HG02610 (cell line): ENCODE results near the gene NSF.
"Not testable (repeated sequence)": the region's sequence is repeated elsewhere in the genome, so short reads cannot be mapped to it uniquely, and the experiment has no call there.

Source experiments
- ATAC-seq: cut with Tn5 transposase; IDR thresholded peaks from one replicate; pipeline ENCODE4 v1.9.1; 2021; ENCODE audit warnings: mild to moderate bottlenecking, moderate library complexity; ENCODE audit not compliant: unreplicated experiment

The NSF gene

GRCh38 chr17:46772475-46773220 is 182.2 kb downstream of the NSF start:
- ATAC-seq: no peak

DNA sequence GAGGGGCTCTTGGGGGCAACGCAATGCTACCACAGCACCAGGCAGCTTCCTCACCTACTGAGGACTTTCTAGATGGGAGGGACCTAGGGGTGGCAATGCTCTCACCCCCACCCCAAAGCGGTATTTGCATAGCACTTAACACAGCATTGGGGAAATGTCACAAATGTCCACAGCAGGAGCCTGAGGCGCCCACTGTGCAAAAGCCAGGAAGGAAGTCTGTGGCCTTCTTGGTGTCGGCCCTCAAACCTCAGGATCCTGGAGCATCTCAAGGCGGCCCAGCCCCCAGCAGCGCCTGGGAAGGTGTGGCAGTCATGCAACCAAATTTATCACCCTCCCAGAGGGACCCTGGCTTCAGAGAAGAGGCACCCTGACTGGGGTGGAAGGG is 182.7 kb downstream of the NSF start:
- ATAC-seq: no peak

- ATAC-seq: no peak
Observed at GRCh38 chr17:46773676-46774075, 183.2 kb downstream of the NSF start.

- ATAC-seq: no peak
Observed at GRCh38 chr17:46774108-46774737, 183.8 kb downstream of the NSF start.

DNA sequence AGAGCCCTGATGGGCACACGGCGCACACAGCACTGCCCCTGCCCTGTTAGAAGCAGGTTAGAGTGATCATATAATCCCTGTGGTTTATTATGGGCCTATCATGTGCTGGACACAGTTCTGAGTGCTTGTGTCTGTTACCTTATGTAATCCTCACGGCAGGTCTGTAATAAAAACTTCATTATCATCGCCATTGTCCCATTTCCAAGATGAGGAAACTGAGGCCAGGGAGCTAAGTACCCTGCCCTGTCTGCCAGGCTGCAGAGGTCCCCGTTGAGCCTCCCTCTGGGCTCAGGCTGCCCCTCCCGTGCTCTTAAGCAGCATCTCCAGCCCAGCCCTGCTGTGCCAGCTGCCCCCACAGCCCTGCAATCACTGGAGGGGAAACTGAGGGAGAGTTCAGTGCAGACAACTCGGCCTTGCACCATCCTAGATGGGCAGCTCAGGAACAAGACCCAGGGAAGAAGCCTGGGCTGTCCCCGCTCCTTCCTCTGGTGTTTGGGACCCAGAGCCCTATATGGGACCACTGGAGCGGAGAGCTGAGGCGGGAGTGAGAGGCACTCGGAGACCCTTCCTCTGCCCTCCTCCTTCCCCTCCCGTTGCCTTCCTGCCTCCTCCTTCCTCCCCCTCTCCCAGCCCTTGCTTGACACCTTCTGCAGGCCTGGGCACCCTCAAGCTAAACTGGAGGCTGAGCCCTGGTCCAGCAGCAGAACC is 186.0 kb downstream of the NSF start:
- ATAC-seq: no peak

- ATAC-seq: no peak
Observed at GRCh38 chr17:46777943-46778915, 187.8 kb downstream of the NSF start.

GRCh38 chr17:46780003-46780373 is 189.5 kb downstream of the NSF start:
- no peak for ATAC-seq

DNA sequence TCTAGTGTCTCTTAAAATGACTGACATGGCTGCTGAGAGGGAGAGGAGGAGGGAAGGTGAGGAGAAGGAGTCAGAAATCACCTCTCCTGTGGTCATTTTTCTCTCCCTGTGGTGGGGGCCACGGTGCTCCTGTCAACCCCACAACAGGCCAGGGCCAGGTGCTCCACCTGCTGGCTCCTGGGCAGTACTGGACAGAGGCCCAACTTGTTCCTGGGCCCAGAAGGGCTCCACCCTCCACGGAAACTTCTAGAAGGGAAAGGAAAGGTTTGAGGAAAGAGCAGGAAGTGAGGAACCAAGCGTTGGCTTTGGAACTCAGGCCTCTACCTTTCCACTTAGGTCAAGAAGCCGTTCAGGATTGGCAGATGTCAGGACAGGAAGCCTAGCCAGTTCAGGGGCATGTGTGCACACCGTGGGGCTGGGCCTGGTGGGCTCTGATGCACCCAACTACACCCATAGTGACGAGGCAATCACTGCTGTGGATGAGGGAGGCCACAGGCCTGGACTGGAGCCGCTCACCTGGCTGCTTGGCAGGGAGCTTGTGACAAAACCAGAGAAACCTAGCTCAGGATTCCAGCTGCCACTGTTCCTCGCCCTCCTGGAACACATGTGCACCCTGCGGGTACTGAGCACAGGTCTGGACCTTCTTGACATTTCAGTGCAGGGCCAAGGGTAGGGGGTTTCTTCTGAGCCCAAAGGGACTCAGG is 191.9 kb downstream of the NSF start:
- no peak for ATAC-seq

DNA sequence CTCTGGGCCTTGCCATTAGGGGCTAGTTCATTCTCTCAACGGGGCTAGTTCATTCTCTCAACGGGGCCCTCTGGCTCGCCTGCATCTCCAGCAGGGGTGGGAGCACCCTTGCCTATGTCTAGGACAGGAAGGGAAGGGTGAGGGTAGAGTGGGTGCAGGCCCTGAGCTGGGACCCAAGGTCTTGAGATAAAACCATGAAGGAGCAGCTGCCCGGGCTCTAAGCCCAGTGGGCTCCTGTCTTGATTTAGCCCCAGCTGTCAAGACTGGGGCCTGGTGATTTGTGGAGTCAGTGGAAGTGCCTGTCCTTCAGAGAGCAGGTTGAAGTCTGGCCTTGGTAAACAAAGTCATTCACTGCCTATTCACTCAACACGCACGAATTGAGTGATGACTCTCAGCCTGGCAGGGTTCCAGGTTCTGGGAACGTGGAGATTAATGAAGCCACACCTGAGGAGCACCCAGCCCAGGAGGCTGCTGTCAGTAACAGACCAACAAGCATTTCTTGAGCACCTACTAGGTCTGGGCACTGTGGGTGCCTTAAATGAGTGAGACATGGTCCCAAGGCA is 192.6 kb downstream of the NSF start:
- ATAC-seq: no peak

GRCh38 chr17:46785696-46786095 is 195.2 kb downstream of the NSF start:
- ATAC-seq: no peak

DNA sequence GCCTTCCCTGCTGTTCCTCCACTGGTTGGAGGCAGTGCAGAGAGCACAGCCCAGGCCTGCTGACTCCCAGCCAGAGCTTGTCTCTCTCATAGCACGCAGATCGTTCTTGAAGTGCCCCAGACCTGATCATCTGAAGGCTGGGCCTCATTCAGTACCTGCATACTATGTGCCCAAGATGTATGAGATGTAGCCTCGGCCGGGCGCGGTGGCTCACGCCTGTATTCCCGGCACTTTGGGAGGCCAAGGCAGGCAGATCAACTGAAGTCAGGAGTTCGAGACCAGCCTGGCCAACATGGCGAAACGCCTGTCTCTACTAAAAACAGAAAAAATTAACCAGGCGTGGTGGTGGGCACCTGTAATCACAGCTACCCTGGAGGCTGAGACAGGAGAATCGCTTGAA is 197.0 kb downstream of the NSF start:
- no peak for ATAC-seq

GRCh38 chr17:46788300-46788699 is 197.8 kb downstream of the NSF start:
- ATAC-seq: no peak

DNA sequence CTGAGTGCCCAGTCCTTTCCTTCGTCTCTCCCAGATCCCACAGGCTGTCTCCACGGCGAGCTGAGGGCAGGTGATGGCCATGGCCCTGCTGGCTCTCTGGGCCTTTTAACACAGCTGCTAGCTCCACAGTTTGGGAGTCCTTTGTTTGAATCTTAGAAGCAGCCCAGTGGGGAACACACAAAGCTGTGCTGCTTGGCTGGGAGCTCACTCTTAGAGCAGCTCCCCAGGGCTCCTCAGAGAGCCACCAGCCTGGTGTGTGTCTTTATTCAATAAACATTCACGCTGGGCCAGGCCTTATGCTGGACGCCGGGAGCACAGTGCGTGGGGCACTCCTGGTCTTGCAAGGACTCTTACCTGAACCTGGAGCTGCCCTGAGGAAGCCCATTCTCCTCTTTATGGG is 198.3 kb downstream of the NSF start:
- no peak for ATAC-seq

- ATAC-seq: no peak
Observed at GRCh38 chr17:46789610-46790009, 199.1 kb downstream of the NSF start.

DNA sequence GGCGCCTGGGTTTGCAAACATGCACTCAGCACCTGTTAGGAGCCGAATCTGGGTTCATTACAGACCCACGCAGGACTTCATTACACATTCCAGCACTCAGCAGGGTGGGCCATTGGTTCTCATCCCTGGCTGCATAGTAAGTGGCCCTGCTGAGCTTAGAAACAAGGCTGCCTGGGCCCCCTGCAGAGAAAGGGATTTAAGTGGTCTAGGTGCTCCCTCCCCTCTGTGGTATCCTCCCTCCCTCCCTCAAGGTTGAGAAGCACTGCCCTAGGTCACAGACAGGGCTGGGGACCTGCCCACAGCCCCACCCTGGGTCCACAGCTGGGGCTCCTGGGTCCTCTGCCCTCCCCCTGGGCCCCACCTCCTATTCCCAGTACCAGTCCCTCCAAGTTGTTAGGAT is 199.7 kb downstream of the NSF start:
- no peak for ATAC-seq

DNA sequence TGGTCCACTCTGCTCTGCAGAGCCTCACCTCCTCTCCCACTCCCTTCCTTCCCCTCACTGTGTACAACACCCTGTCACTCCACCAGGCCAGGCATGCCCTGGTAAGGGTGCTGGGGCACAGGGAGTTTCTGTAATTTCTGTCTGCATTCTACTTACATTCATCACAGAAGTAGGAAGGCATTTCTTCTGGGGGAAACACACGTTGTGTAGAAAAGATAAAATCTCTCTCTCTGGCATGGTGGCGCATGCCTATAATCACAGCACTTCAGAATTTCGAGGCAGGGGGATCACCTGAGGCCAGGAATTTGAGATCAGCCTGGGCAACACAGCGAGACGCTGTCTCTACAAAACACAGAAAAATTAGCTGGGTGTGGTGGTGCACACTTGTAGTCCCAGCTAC is 201.1 kb downstream of the NSF start:
- no peak for ATAC-seq

DNA sequence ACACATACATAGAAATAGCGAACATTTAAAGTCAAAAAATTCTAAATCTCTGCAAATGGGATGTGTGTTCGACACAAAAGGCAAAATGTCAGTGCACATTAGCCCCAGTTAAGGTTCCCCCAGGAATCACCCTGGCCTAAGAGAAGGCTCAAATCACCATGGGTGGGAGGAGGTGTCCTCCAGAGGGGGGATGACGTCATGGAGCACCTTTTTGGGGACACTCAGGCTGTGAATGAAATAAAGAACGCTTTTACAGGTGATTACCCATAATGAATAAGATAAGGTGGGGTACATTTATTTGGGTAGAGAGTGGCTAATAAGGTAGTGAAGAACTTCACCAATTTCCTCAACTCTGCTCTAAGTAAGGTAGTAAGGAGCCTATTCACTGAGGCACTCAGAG is 201.6 kb downstream of the NSF start:
- no peak for ATAC-seq

- ATAC-seq: not testable (repeated sequence)
Observed at GRCh38 chr17:46793023-46793422, 202.6 kb downstream of the NSF start.

DNA sequence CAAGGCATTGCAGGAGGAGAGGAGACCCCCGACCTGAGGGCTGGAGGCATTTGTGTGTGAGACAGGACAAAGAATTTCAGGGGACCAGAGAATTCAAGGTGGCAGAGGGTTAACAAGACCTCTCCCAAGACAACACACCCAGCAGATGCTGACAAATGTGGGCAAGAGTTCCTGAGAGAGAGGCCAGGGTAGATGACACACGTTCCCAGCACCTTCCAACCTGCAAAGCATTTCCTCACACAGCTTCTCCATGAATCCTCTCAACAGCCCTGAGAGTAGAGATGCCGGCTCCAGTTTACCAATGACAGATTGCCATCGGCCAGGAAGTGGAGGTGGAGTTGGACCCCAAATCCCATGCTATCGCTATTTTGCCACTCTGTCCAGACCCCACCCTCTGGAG is 203.1 kb downstream of the NSF start:
- ATAC-seq: no peak

DNA sequence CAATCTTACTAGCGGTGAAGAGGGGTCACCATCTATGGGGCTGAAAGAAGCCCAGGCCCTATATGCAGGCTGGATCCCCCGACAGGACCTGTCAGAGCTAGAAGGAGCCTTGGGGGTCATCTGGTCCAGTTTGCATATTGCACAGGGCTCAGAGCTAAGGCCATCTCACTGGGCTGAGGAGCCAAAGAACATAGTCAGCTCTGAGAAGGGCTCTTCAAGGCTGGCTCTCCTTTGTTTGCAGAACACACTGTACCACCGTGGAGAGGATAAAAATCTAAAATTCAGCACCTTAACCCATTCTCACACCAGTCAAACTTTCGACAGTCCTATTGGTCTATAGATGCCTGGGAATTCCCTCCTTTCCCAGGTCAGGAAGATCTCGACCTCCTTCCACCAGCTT is 203.8 kb downstream of the NSF start:
- no peak for ATAC-seq
